GM18870 (cell line): ENCODE results near the gene ETS2.

Experiments
- ATAC-seq: cut with Tn5 transposase; IDR thresholded peaks from one replicate; pipeline ENCODE4 v1.9.1; 2021; ENCODE audit warnings: moderate library complexity; ENCODE audit not compliant: unreplicated experiment

ETS2 gene

DNA sequence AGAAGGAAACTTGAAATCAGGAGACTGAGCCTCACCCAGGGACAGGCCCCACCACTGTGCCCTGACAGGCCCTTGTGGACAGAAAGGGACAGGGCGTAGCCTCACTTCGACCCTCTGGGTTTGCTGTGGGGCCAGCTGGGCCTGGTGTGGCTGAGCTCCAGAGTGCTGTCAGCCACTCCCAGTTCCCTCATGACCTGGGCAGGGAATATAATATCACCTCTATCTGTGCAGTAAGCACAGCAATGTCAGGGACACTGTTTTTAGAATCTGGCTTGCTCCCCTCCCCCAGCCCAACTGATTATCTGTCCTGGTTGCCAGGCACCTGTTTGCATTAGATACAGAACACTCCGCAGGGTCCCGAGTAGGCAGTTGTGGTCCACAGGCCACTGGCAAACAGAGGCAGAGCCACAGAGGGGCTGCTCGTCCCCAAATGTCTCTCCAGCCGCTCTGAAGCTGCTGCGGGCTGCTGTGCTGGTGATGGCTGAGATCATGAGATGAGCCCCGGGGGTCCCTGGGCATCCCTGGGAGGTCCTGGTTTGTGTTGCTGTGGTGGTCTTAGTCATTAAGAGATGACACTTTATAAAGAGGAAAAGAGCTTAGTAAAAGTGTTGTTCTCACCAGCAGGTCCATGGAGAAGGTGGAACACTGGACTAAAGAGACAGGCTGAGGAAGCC, 51.6 kb downstream of the ETS2 start:
- ATAC-seq, result no peak

DNA sequence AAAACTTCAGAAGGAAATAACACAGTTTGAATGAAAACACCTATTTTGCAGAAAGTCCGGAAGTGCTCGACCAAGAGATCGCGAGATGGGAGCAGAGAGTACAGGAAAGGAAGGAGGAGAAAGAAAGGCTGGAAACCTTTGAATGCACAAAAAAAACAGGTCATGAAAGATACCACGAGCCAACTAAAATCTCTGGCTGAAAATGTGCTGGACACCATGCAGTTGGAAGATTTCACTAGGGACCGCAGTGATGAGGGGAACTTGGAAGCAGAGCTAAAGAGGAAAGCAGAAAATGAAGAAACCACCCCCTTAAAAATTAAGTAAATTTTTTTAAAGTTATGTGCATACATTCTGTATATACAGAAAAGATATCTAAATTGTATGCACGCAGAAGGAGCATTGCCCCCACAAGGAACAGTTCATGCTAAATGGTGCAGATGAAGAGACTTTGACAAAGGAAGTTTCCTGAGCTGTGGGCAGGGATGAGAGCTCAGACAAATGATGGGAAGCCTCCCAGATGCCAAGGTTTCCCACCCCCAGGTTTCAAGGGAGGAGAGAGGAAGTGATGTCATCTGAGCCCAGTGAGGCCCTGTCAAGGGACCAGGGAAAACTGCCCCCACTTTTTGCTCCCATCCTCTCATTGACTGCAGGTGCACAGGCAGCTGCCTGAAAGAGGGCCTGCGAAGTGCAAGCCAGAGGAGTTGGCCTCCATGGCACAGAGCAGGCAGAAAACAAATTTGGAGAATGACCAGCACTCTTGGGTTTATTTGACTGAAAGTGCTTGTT, 52.5 kb downstream of the ETS2 start:
- no peak for ATAC-seq

DNA sequence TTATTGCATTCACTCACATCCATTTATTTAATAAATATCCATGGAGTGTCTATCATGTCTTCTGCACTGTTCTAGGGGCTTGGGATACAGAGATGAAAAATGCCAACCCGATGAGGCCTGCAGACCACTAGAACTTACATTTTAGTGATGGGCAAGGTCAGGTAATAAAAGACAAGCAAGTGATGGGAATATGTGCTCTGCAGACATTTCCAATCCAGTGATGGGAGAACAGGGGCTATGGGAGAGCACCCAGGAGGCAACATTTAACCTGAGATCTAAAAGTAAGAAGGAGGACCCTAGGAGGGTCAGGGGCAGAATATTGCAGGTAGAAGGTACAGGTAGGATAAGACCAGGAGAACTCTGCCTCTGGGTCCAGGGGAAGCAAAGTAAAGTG, 53.1 kb downstream of the ETS2 start:
- ATAC-seq, result no peak

DNA sequence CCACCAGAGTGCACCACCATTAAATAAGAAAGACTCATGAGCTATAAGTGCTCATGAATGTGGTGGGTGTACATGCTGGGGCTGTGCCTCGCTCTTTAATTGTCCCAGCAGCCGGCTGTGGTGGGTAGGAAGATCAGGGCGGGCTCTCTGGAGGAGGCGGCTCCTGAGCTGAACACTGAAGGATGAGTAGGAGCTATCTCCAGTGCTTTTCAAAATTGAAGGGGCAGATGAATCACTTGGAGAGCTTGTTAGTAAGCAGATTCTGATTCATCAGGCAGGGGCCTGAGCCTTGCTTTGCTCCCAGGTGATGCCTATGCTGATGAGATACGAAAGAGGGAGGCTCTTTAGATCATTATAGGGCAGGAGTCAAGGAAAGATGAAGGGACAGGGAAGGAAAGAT, 54.1 kb downstream of the ETS2 start:
- ATAC-seq, result no peak

DNA sequence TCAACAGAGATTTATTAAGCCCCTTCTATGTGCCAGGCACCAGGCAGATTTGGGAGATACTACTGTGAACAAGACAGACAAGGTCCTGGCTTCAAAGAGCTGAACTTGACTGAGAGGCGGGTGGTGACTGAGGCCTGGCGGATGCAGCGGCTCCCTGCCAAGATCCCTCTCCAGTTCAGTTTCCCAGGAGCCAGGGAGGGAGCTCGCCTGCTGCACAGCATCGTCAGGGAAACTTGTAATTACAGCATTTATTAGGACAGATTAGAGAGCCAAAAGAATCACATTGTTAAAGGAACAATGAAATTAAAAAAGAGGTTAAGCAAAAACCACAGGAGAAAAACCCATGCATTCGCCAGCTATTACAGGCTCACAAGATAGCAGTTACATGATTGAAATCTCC, 55.3 kb downstream of the ETS2 start:
- ATAC-seq, result no peak

DNA sequence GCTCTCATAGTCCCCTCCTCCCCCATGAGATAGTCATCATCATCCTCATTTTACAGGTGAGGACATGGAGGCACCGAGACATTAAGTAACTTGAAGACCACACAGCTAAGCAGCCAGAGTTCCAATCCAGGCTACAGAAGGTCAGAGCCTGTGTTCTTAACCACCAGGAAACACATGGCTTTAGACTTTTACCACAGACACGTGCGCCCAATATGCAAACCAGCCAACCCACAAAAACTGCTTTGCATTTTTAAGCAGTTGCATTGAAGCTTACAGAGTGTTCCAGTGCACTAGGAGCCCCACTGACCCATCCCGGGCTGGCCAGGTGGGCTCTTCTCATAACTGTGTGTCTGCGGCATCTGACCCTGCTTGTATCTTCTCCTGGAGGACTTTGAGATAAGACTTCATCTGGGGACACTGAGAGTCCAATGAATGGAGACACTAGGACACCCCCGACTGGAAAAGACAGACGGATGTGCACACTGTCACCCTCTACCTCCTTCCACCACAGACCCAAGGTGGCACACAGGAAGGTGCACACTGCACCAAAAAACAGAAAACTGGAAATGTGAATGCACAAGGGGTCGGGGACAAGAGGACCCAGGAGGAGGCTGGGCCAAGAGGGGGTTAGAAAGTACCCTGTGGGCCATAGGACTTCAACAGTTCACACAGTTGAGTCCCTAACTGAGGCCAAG, 56.4 kb downstream of the ETS2 start:
- ATAC-seq, result peak; percentile 92

DNA sequence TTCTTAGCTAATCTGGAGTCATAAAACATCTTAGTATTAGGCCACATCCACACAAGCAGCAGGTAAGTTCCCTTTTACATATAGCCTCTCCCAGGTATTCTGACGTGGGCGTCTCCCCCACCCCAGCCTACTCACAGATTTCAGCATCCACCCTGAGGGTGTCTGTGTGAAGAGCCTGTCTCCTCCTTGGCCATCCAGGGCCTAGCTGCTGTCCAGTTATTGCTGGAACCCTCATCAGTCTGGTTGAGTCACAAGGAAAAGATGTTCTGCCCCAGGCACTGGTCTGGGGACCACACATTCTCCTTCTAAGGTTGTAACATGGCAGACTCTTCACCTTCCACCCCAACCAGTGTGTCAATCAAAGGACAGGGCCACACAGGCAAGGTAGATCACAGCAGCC, 57.6 kb downstream of the ETS2 start:
- ATAC-seq, result no peak

DNA sequence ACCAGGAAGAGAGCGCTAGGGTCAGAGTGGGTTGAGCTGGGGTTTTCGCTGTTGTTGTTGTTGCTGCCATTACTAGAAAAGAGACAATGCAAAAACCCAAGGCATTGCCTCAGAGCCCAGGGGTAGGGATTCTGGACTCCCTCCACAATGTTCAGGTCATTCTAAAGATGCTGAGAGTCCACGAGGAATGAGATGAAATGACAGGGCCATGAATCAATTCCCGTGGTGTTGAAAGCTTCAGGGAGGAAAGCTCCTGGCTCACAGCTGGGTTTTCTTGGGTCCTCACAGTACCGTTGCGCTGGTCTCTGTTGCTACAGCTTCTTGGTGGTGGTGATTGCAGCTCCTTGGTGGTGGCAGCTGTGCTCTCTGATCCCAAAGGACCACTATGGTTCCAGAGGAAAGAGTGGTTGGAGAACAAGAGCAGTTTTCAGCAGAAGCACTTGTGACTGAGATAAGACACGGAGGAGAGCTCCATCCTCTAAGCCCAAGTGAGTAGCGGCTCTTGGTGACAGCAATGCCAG, 58.2 kb downstream of the ETS2 start:
- ATAC-seq, result no peak

DNA sequence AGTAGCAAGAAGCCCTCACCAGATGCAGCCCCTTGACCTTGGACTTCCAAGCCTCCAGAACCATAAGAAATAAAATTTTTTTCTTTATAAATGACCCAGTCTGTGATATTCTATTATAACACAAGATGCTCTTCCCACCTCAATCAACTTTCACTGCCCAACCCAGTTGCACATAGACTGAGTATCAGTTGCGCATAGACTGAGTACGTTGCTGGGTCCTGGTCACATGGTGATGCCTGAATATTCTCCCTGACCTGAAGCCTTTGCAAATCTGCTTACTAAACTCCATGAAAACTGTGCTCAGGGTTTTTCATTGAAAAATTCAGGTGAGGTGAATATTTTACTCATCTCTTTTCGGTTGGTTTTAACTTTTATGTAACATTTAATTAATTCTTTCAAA, 59.2 kb downstream of the ETS2 start:
- ATAC-seq, result no peak

DNA sequence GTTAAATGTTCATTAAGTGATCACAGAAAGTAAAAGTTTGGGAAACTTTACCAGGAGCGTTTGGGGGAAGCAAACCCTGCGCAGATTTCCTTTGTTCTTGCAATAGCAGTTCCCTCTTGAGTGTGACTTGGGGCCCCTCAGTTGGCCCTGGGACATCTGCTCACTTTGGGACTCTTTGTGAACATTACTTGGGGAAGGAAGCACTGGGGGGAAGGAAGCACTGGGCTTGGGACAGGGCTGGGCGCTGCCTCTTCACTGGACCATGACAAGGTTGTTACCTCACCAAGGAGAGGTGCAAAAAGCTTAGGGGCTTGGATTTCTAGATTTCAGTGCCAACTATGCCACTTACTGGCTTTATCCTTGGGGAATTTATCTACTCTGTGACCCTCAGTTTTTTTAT, 63.5 kb downstream of the ETS2 start:
- no peak for ATAC-seq

DNA sequence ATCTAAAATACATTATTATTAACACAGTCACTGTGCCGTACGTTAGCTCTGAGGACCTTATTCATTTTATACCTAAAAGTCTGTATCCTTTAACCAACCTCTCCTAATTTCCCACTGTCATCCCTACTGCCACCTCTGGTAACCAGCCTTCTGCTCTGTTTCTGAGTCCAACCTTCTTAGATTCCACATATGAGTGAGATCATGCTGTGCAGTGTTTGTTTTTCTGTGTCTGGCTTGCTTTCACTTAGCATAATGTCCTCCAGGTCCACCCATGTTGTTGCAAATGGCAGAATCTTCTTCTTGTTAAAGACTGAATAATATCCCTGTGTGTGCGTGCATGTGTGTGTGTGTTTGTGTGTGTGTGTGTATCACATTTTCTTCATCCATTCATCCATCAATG, 64.2 kb downstream of the ETS2 start:
- ATAC-seq, result no peak
